Vagina (tissue), 2 donors: ENCODE measurements around the gene TSPEAR. TPM values are rescaled to one million over a fixed set of nuclear protein-coding genes. Genes with fewer than 3 reads are reported as not detected.
"Not testable (repeated sequence)": the region's sequence is repeated elsewhere in the genome, so short reads cannot be mapped to it uniquely, and the experiment has no call there.

Experiments used
- DNase-seq, 2 donors: peaks; one replicate each; pipeline ENCODE4 v3.0.0-alpha.2; 2017; ENCODE audit errors: extremely low spot score in 2 of 2
- H3K27ac ChIP-seq: fragments of 200-600 bp; sonication (generic); one replicate; pipeline ENCODE4 v1.5.1; 2019
- H3K27me3 ChIP-seq: fragments of 200-600 bp; sonication (generic); one replicate; pipeline ENCODE4 v1.5.1; 2019
- H3K36me3 ChIP-seq, 2 donors: fragments of 200-600 bp; sonication (generic); one replicate each; pipeline ENCODE4 v1.5.1; 2017 to 2019
- H3K4me1 ChIP-seq: fragments of 200-600 bp; sonication (generic); one replicate; pipeline ENCODE4 v1.5.1; 2019
- H3K4me3 ChIP-seq, 2 donors: fragments of 200-600 bp; sonication (generic); 1 replicate in 1 of 2; 2 replicates in 1 of 2; pipeline ENCODE4 v1.5.1; 2016 to 2019
- H3K9me3 ChIP-seq: fragments of 200-600 bp; sonication (generic); one replicate; pipeline ENCODE4 v1.5.1; 2019
- POLR2A ChIP-seq, 2 donors: fragments of 450-650 bp; IDR thresholded peaks; one replicate each; pipeline ENCODE4 v1.6.1; 2017; ENCODE audit warnings: antibody characterized with exemption in 2 of 2, mild to moderate bottlenecking in 2 of 2, moderate library complexity in 2 of 2
- POLR2AphosphoS5 ChIP-seq, 2 donors: sonication (generic); formaldehyde crosslinking; IDR thresholded peaks; one replicate each; pipeline ENCODE4 v1.9.0; 2017; ENCODE audit warnings: antibody characterized with exemption in 2 of 2, mild to moderate bottlenecking in 2 of 2, low read depth in 1 of 2; ENCODE audit not compliant: insufficient read depth in 1 of 2
- intact Hi-C: fragments of 100-400 bp; cut with DNase I; formaldehyde crosslinking; loops from one replicate; pipeline ENCODE4 v1.15.1; 2023
- total RNA-seq: library from RNA; depleted of rRNA; stranded (reverse); fragments of >200 nt; gene quantifications from one replicate; pipeline ENCODE4 v1.2.3, GENCODE V29; 2016
- TF ChIP-seq, protein P1 (sequence below), 3 experiments: fragments of 450-650 bp in 2 of 3; fragments of 200-600 bp in 1 of 3; sonication (generic) in 1 of 3; IDR thresholded peaks; one replicate each; pipeline ENCODE4 v1.5.1; 2017 to 2019; ENCODE audit warnings: antibody characterized with exemption in 3 of 3, mild to moderate bottlenecking in 2 of 3, moderate library complexity in 2 of 3

Gene TSPEAR
- total RNA-seq, 1 donor from 2014 or later = not detected

- TF ChIP-seq, protein P1, sequence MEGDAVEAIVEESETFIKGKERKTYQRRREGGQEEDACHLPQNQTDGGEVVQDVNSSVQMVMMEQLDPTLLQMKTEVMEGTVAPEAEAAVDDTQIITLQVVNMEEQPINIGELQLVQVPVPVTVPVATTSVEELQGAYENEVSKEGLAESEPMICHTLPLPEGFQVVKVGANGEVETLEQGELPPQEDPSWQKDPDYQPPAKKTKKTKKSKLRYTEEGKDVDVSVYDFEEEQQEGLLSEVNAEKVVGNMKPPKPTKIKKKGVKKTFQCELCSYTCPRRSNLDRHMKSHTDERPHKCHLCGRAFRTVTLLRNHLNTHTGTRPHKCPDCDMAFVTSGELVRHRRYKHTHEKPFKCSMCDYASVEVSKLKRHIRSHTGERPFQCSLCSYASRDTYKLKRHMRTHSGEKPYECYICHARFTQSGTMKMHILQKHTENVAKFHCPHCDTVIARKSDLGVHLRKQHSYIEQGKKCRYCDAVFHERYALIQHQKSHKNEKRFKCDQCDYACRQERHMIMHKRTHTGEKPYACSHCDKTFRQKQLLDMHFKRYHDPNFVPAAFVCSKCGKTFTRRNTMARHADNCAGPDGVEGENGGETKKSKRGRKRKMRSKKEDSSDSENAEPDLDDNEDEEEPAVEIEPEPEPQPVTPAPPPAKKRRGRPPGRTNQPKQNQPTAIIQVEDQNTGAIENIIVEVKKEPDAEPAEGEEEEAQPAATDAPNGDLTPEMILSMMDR (IDR thresholded peaks at IDR 0.05) = no peak
- TF ChIP-seq POLR2AphosphoS5 (IDR thresholded peaks at IDR 0.05; ENCODE audit: insufficient read depth in 1 of 2, low read depth in 1 of 2) = no peak
- no peaks in the 10 kb centered on the region for H3K27me3 ChIP-seq
- no peak overlapping the region for H3K27ac ChIP-seq
- no peaks in the 10 kb centered on the region for H3K4me1 ChIP-seq
- H3K4me3 ChIP-seq = no peak overlapping the region
- intact Hi-C loops = no loop called here
- no peaks in the 10 kb centered on the region for H3K36me3 ChIP-seq
- DNase-seq = peak in 1 of 2 donors; percentile 74
- H3K9me3 ChIP-seq = peaks cover 5% of the 10 kb centered on the region
Observed at GRCh38 chr21:44613386-44614155, 97.8 kb downstream of the TSPEAR start.

GRCh38 chr21:44612669-44613229, 98.6 kb downstream of the TSPEAR start:
- Histone ChIP-seq H3K27me3 (no peaks in the 10 kb centered on the region), H3K27ac (no peak overlapping the region), H3K4me3 (no peak overlapping the region), H3K4me1 (no peaks in the 10 kb centered on the region), H3K9me3 (peaks cover 5% of the 10 kb centered on the region), H3K36me3 (no peaks in the 10 kb centered on the region)
- DNase-seq = peak in 1 of 2 donors; percentile 94
- intact Hi-C loops = no loop called here
- TF ChIP-seq POLR2AphosphoS5 (IDR thresholded peaks at IDR 0.05; ENCODE audit: insufficient read depth in 1 of 2, low read depth in 1 of 2) (no peak), POLR2A (IDR thresholded peaks at IDR 0.05) (no peak)
- TF ChIP-seq, protein P1 (IDR thresholded peaks at IDR 0.05) = no peak

DNA sequence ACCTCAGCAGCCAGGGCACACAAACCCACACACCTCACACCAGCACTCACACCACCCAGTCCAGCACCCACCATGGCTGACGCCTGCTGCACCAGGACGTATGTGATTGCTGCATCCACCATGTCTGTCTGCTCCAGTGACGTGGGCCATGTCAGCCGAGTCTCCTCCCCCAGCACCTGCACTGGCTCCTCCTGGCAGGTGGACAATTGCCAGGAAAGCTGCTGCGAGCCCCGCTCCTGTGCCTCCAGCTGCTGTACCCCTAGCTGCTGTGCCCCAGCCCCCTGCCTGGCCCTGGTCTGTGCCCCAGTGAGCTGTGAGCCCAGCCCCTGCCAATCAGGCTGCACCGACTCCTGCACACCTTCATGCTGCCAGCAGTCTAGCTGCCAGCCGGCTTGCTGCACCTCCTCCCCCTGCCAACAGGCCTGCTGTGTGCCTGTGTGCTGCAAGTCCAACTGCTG, 99.3 kb downstream of the TSPEAR start, which contains the start of gene KRTAP10-8:
Gene KRTAP10-8, plus strand, starts transcription at position 51 of the 458 bp plus-strand sequence. Its CDS starts 22 bp downstream, at position 73.
- intact Hi-C loops = no loop called here
- peak in 1 of 2 donors; percentile 74 for DNase-seq
- H3K27me3 ChIP-seq = no peaks in the 10 kb centered on the region
- H3K4me3 ChIP-seq = no peak within 1 kb of the TSS
- peaks cover 5% of the 10 kb centered on the region for H3K9me3 ChIP-seq
- H3K4me1 ChIP-seq = no peaks in the 10 kb centered on the region
- TF ChIP-seq, protein P1 (IDR thresholded peaks at IDR 0.05) = no peak
- no peak for TF ChIP-seq POLR2AphosphoS5 (IDR thresholded peaks at IDR 0.05; ENCODE audit: insufficient read depth in 1 of 2, low read depth in 1 of 2)
- TF ChIP-seq POLR2A (IDR thresholded peaks at IDR 0.05) = no peak
- no peak within 1 kb of the TSS for H3K27ac ChIP-seq
- H3K36me3 ChIP-seq = no peaks in the 10 kb centered on the region

DNA sequence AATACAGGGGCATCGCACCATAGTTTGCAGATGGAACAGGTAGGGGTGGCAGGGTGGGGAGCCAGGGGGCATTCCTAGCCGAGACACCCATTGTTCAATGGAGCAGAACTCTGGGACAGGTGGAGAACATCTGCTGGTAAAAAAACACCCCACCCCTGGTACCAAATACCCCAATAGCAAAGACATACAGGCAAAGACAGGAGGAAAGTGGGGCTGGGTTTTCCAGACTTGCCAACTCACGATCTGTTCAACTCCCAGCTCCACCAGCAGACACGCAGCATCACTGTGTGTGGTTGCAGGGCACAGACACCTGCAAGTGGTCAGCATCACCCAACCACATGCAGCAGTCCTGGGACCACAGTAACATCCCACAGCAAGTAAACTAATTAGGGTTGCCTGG, 99.8 kb downstream of the TSPEAR start:
- peak in 1 of 2 donors; percentile 58 for DNase-seq
- H3K4me3 ChIP-seq = no peak overlapping the region
- no peaks in the 10 kb centered on the region for H3K27me3 ChIP-seq

GRCh38 chr21:44610157-44610843, 101.1 kb downstream of the TSPEAR start:
- H3K36me3 ChIP-seq, H3K27ac ChIP-seq, DNase-seq, H3K27me3 ChIP-seq, intact Hi-C loops, H3K4me1 ChIP-seq, H3K4me3 ChIP-seq, H3K9me3 ChIP-seq: not testable (repeated sequence)

More for the DNA sequence above, 99.8 kb downstream of the TSPEAR start:
- Histone ChIP-seq H3K9me3 (peaks cover 5% of the 10 kb centered on the region), H3K36me3 (no peaks in the 10 kb centered on the region), H3K4me1 (no peaks in the 10 kb centered on the region), H3K27ac (no peak overlapping the region)
- TF ChIP-seq POLR2AphosphoS5 (IDR thresholded peaks at IDR 0.05; ENCODE audit: insufficient read depth in 1 of 2, low read depth in 1 of 2) = no peak
- TF ChIP-seq, protein P1 (IDR thresholded peaks at IDR 0.05) = no peak
- TF ChIP-seq POLR2A (IDR thresholded peaks at IDR 0.05) = no peak
- intact Hi-C loops = no loop called here
